ES-I3 (cell line): ENCODE data around the gene RBBP5.

Experiments used
- H3K36me3 ChIP-seq: 2 replicates; pipeline ENCODE4 v1.6.1; 2013; ENCODE audit warnings: mild to moderate bottlenecking, low read length, control low read depth, moderate library complexity; ENCODE audit not compliant: insufficient read depth
- H3K4me1 ChIP-seq: 2 replicates; pipeline ENCODE4 v1.6.1; 2013; ENCODE audit warnings: mild to moderate bottlenecking, control low read depth, low read length; ENCODE audit not compliant: insufficient read depth
- H3K9ac ChIP-seq: 2 replicates; pipeline ENCODE4 v1.6.1; 2013; ENCODE audit warnings: low read depth, mild to moderate bottlenecking, low read length, moderate library complexity
- H3K9me3 ChIP-seq: 2 replicates; pipeline ENCODE4 v1.6.1; 2013; ENCODE audit warnings: mild to moderate bottlenecking, low read length, moderate library complexity; ENCODE audit not compliant: control insufficient read depth, insufficient read depth

Gene RBBP5

DNA sequence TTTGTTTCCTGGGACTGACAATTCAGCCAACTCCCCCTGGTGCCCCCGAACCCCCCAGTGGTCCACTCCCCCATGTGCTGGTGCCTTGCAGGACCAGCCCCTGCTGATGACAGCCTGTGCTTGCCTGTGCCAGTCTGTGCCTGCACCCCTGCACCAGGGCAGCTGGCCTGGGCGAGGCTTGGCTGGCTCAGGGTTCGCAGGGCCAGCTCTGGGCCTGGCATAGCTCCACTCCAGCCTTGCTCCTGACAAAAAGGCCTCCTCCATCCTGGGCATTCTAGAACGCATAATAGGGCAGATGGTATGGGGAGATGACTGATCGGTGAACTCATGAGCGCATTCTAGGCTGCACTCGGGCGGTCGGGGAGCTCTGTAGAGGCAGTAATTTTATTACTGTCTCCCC, 73.4 kb downstream of the RBBP5 start:
- H3K4me1 ChIP-seq = peaks cover 15% of the 10 kb centered on the region
- no peaks in the 10 kb centered on the region for H3K36me3 ChIP-seq
- no peaks in the 10 kb centered on the region for H3K9me3 ChIP-seq
- H3K9ac ChIP-seq = no peak overlapping the region

DNA sequence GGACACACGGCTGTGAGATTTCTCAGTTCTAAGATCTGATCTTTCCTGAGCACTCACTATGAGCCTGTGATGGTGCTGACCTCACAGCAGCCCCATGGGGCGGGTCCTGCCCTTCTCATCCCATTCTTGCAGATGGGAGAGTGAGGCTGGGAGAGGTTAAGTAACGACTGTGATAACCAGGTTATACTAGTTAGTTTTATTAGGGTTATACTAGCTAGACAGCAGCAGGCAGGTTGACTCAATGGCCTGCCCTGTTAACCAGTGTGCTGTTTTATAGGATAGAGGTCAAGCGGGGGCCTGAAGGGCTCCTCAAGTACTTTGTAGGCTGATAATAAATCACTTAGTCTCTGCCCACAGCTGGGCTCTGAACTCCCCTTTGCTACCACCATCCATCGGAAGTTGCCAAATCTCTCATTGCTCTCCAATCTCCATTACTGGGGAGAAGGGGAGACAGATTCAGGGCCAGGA, 74.0 kb downstream of the RBBP5 start:
- peaks cover 15% of the 10 kb centered on the region for H3K4me1 ChIP-seq
- no peak overlapping the region for H3K9ac ChIP-seq
- H3K36me3 ChIP-seq = no peaks in the 10 kb centered on the region
- no peaks in the 10 kb centered on the region for H3K9me3 ChIP-seq

DNA sequence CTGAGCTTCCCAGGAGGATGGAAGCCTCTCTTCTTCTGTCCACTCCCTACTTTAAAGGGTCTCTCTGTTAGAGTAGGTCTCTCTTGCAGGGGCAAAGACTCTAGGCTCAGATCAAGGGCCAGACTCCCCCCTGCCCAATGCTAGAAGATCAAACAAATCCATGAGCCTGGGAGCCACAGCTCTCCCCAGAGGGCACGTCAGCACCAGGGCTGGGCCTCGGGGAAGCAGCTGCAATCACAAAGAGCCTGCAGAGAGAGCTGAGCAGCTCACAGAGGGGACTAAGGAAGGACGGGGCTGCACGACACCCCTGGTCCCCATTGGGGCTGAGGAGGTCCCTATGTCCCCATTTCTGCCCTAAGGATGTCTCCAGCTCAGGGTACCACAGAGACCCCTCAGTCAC, 74.9 kb downstream of the RBBP5 start:
- Histone ChIP-seq H3K9ac (no peak overlapping the region), H3K36me3 (no peaks in the 10 kb centered on the region), H3K4me1 (peaks cover 15% of the 10 kb centered on the region), H3K9me3 (no peaks in the 10 kb centered on the region)

DNA sequence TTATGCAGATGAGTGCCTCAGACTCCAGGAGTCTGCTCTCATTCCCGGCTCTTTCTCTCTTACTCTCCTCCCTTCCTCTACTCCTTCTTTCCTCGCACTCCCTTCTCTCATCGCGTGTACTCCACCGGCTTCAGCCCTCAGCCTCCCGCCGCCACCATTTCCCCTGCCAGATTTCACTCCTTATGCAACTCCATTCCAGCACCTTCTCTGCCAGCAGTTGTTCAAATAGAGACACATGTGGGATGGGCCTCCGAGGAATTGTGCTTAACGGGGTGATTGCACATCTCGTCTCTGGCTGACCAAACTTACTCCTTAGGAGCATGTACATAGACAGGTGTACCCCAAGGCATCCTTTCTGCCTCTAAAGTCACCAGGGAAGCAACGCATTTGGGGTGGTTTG, 76.6 kb downstream of the RBBP5 start:
- Histone ChIP-seq H3K4me1 (peaks cover 15% of the 10 kb centered on the region), H3K36me3 (no peaks in the 10 kb centered on the region), H3K9ac (no peak overlapping the region), H3K9me3 (no peaks in the 10 kb centered on the region)

DNA sequence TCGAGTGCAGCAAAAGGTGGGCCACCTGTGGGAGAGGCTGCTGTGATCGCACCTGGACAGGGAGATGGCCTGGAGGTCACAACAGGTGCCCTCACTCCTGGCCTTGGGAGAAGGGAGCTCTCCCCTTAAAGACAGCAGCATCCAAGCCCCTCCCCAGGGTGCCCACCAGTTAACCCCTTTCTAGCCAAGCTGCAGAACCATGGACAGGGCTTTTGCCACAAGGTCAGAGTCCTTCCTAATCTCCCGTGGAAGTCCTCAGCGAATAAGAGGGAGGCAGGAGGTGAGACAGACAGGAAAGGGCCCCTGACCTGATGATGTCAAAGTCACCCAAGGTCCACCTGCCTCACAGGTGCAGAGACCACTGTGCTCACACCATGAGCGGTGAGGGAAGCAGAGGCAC, 77.0 kb downstream of the RBBP5 start:
- Histone ChIP-seq H3K4me1 (peaks cover 15% of the 10 kb centered on the region), H3K9ac (no peak overlapping the region), H3K36me3 (no peaks in the 10 kb centered on the region)

DNA sequence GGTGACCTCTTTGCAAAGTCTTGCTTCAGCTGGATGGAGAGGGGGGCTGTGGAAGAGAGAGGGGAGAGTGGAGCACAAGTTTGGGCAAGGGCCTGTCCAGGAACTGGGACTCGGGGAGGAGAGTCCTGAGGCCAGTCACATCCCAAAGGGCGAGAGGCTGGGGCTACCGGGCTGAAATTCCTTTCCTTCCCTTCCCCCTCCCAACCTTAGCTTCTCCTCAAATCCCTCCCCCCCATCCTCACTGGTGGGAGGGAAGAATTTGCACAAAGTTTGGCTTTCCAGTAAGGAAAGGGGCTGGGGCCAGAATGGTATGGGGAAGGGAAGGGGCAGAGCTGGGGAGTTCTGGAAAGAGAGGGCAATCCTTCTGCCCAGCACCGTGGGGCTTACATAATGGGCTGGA, 77.9 kb downstream of the RBBP5 start:
- Histone ChIP-seq H3K4me1 (peaks cover 15% of the 10 kb centered on the region), H3K9me3 (no peaks in the 10 kb centered on the region), H3K36me3 (no peaks in the 10 kb centered on the region), H3K9ac (no peak overlapping the region)

More for the DNA sequence above, 77.0 kb downstream of the RBBP5 start:
- H3K9me3 ChIP-seq = no peaks in the 10 kb centered on the region

DNA sequence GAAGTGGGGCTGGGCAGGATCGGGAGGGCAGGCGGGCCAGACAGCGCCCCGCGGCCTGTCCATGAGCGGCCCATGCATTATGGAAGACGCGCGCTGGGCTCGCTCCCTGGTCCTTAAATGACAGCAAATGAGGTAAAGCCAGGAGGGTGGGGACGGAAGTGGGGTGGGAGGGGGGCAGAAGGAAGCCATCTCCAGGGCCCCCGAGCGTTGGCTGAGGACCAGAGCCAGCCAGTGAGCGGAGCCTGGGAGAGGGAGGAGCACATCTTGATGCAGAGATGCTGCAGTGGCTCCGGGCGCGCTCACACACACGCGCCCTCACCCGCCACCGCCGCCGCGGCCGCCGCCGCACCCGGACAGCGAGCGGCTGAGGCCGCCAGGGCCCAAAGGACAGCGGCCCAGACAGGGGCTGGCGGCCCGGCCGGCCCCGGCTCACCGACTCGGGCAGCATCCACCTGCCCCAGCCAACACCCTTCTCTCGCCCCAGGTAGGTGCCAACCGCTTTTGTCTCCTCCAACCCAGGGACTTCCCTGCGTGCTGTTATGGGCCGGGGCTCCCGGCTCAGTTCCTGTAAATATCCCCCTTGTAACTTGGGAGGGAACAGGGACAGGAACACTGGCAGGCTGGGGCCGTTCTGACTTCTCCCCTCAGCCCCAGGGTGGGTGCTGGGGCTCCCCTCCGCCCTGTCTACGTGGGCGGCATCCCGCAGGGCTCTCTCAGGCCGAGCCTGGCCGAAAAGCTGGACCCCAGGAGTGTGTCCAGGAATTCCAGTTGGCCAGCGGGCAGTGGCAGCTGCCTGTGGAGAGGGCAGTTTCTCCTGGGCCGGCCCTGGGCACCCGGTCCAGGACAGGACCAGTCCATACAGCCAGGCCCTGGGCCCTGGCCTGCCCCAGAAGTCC, 78.6 kb downstream of the RBBP5 start, which contains the start of gene CNTN2:
Gene CNTN2 (plus strand): TSS at position 302 of the 896 bp plus-strand sequence. CDS start 9,974 bp downstream, outside the sequence.
- H3K4me1 ChIP-seq = peaks cover 15% of the 10 kb centered on the region
- no peaks in the 10 kb centered on the region for H3K36me3 ChIP-seq
- H3K9ac ChIP-seq = no peak within 1 kb of the TSS
- H3K9me3 ChIP-seq = no peaks in the 10 kb centered on the region

DNA sequence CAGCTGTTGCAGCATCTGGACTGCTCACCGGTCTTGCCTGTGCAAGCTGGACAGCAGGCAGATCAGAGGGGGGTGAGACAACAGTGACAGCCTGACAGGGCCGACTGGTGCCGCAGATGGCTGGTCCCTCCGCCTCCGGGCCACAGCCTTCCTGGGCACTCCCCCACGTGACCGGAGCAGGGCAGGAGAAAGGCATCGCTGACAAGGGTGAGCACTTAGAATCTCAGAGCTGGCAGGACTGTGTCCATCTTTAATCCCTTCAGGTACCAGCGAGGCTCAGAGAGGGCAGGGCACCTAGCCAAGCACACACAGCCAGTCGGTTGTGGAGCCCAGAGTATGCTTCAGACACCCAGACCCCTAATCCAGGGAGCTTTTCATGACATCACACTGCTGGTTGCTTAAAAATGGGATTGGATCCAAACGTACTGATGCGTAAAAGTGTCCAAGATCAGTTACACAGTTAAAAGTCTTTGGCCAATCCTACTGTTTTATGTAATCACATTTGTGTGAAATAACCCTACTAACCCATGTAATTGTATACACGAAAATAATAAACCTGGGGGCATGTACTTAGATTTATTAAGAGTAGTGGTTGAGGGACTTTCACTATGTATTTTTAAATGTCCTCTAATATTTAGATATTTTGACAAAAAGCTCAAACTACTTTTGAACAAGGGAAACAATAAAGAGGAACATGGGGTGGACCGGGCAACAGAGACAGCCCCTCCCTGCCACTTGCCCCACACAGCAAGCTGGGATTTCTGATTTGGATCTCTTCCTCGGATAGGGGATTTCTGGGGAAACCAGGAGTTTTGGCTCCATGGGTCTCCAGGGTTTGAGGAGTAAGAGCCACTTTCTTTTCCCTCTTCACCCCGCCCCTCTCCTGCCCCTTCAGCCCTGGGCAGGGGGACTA, 79.5 kb downstream of the RBBP5 start:
- H3K9ac ChIP-seq = no peak overlapping the region
- no peaks in the 10 kb centered on the region for H3K36me3 ChIP-seq
- H3K9me3 ChIP-seq = no peaks in the 10 kb centered on the region
- peaks cover 15% of the 10 kb centered on the region for H3K4me1 ChIP-seq

DNA sequence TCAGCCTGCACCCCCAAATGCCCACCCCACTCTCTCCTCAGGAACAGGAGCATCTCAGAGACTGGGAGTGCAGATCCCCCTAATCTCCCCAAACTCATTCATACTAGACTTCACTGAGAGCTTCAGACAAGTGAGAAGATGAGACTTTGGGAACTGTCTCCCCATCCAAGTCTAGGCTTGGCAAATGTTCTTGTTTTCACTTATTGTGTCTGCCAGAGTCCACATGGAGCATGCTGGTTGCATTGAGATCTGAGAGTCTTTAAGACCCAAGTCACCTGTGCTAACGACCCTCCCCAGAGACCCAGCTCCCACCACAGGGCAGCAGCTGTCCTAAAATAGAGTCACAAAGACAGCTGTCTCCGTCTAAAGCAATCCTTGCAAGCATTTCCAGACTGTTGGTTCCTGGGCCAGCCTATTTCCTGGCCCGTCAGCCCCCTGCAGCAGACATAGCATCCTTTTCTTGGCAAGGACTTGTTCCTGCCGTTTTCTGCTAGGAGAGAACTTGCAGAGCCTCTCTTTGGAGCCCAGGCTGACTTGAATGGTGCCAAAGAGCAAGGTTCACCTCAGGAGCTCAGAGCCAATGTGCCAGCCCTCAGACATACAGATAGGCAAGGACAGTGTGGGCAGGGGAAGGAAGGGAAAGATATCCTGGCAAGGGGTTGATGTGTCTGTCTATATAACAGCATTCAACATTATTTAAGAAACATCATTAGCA, 80.6 kb downstream of the RBBP5 start:
- Histone ChIP-seq H3K9me3 (no peaks in the 10 kb centered on the region), H3K36me3 (no peaks in the 10 kb centered on the region), H3K9ac (no peak overlapping the region), H3K4me1 (peaks cover 15% of the 10 kb centered on the region)

DNA sequence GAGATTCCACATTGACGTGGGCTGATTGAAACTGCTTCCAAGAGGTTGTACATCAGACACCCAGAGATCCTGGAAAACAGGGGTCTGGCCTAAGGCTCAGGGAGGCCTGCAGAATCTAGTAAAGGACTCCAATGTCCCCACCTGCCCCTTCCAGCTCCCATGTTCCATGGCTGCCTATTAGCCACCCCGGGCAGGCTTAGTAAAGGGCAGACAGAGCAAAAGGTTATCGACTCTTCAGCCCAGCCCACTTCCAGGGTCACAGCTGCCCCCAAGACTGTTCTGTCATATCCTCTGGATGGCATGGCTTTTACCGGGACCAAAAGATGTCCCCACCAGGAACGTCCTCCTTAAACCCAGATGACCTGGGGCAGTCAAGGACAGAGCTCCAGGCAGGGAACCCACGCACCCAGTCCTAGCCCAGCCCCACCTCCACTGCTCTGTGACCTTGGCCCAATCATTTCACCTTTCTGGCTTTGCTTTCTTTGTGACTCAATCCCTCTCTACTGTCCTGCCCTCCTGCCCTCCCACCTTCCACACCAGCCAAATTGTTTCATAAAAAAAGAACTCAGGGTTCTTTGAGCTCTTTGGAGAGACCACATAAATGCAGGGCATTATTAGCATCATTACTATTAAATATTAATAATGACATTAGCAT, 83.5 kb downstream of the RBBP5 start:
- Histone ChIP-seq H3K36me3 (no peaks in the 10 kb centered on the region), H3K4me1 (no peaks in the 10 kb centered on the region), H3K9me3 (no peaks in the 10 kb centered on the region), H3K9ac (no peak overlapping the region)

DNA sequence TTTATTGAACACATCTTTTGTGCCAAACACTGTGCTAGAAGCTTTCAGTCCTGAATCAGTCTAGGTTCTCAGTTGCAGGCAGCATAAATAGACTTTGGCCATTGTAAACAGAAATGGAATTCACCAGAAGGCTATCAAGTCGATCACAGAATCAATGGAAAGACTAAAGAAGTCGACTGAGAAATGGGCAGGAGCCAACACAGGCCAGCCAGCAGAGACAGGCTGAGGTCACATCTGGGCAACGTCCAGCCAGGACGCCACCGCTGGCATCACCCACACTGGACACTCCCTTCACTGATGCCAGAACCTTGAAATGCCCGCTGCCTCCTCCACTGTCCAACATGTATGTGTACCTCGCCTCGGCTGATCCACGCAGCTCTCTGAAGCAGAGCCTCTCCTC, 84.2 kb downstream of the RBBP5 start:
- Histone ChIP-seq H3K9me3 (no peaks in the 10 kb centered on the region), H3K4me1 (no peaks in the 10 kb centered on the region), H3K36me3 (no peaks in the 10 kb centered on the region), H3K9ac (no peak overlapping the region)
